ENCODE measurements around the gene PDZRN4.

DNA sequence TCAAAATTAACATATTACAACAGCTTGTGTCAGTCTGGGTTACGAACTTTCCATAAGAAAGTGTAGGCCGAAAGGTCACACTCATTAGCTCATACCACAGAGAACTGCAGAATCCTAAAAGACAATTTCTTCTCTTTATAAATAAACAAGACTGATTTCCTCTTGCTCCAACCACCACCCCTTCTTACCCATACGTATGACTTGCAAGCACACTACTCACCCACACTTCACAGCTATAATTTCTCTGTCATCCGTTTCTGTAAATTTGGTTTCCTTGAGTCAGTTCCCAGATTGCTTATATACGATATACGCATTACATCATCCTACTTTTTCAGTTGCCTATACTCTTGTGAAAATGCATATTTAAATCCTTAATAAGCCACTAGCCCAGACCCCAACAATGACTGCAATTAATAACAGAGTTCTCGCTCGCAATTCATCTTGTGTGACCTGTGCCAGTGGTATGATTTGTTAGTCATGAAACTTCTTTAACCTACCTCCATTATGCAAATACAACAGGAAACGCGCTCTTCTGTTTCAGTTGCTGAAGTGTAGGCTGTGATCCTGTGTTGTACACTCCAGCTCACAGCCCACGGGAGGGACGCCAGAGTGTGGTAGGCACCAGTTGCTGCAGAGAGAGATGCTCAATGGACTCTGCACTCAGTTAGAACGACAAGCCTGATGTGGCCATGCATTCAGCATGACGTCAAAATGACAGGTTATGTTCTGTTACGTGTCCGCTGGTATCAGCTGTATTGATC, 417.6 kb downstream of the PDZRN4 start:
- TF ChIP-seq CBX8 (IDR thresholded peaks at IDR 0.05) (no peak), CEBPB (IDR thresholded peaks at IDR 0.05) (no peak), BHLHE40 (IDR thresholded peaks at IDR 0.05; ENCODE audit: low read depth, low read length) (no peak)
- TF ChIP-seq, protein P1, sequence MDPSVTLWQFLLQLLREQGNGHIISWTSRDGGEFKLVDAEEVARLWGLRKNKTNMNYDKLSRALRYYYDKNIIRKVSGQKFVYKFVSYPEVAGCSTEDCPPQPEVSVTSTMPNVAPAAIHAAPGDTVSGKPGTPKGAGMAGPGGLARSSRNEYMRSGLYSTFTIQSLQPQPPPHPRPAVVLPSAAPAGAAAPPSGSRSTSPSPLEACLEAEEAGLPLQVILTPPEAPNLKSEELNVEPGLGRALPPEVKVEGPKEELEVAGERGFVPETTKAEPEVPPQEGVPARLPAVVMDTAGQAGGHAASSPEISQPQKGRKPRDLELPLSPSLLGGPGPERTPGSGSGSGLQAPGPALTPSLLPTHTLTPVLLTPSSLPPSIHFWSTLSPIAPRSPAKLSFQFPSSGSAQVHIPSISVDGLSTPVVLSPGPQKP (IDR thresholded peaks at IDR 0.05; ENCODE audit: low read depth, low read length): no peak
- TF ChIP-seq, protein P2, sequence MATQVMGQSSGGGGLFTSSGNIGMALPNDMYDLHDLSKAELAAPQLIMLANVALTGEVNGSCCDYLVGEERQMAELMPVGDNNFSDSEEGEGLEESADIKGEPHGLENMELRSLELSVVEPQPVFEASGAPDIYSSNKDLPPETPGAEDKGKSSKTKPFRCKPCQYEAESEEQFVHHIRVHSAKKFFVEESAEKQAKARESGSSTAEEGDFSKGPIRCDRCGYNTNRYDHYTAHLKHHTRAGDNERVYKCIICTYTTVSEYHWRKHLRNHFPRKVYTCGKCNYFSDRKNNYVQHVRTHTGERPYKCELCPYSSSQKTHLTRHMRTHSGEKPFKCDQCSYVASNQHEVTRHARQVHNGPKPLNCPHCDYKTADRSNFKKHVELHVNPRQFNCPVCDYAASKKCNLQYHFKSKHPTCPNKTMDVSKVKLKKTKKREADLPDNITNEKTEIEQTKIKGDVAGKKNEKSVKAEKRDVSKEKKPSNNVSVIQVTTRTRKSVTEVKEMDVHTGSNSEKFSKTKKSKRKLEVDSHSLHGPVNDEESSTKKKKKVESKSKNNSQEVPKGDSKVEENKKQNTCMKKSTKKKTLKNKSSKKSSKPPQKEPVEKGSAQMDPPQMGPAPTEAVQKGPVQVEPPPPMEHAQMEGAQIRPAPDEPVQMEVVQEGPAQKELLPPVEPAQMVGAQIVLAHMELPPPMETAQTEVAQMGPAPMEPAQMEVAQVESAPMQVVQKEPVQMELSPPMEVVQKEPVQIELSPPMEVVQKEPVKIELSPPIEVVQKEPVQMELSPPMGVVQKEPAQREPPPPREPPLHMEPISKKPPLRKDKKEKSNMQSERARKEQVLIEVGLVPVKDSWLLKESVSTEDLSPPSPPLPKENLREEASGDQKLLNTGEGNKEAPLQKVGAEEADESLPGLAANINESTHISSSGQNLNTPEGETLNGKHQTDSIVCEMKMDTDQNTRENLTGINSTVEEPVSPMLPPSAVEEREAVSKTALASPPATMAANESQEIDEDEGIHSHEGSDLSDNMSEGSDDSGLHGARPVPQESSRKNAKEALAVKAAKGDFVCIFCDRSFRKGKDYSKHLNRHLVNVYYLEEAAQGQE (IDR thresholded peaks at IDR 0.05): no peak
- TF ChIP-seq, protein P3, sequence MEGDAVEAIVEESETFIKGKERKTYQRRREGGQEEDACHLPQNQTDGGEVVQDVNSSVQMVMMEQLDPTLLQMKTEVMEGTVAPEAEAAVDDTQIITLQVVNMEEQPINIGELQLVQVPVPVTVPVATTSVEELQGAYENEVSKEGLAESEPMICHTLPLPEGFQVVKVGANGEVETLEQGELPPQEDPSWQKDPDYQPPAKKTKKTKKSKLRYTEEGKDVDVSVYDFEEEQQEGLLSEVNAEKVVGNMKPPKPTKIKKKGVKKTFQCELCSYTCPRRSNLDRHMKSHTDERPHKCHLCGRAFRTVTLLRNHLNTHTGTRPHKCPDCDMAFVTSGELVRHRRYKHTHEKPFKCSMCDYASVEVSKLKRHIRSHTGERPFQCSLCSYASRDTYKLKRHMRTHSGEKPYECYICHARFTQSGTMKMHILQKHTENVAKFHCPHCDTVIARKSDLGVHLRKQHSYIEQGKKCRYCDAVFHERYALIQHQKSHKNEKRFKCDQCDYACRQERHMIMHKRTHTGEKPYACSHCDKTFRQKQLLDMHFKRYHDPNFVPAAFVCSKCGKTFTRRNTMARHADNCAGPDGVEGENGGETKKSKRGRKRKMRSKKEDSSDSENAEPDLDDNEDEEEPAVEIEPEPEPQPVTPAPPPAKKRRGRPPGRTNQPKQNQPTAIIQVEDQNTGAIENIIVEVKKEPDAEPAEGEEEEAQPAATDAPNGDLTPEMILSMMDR (IDR thresholded peaks at IDR 0.05): no peak
